Activated T-cell treated with anti-CD3 and anti-CD28 coated beads, Interleukin-2, amount 50 U/mL, for 72 hours (primary cell): ENCODE results near the gene ENTREP3. TPM values are rescaled to one million over a fixed set of nuclear protein-coding genes. Genes with fewer than 3 reads are reported as not detected.
"Not testable (repeated sequence)": the region's sequence is repeated elsewhere in the genome, so short reads cannot be mapped to it uniquely, and the experiment has no call there.

Experiments used
- ATAC-seq, 2 donors: fragments of 150-1000 bp; cut with Tn5 transposase; replicated peaks in 1 of 2; 2 replicates each; pipeline ENCODE4 v1.10.0; 2021; ENCODE audit warnings: moderate library complexity in 2 of 2, mild to moderate bottlenecking in 1 of 2
- DNase-seq, 2 donors: peaks; one replicate each; pipeline ENCODE4 v3.0.0; 2021 to 2022; ENCODE audit warnings: mixed read lengths in 1 of 2
- H3K27ac Mint-ChIP-seq: one replicate; pipeline ENCODE4 v1.8.0; 2022; ENCODE audit warnings: mild to moderate bottlenecking, moderate library complexity, mixed read lengths
- H3K27me3 Mint-ChIP-seq: one replicate; pipeline ENCODE4 v1.8.0; 2022; ENCODE audit warnings: low read depth, mixed read lengths
- H3K36me3 Mint-ChIP-seq, 2 donors: one replicate each; pipeline ENCODE4 v1.8.0; 2022; ENCODE audit warnings: mixed read lengths in 2 of 2, mild to moderate bottlenecking in 1 of 2; ENCODE audit not compliant: insufficient read depth in 2 of 2
- H3K4me1 Mint-ChIP-seq: one replicate; pipeline ENCODE4 v1.8.0; 2022; ENCODE audit warnings: low read depth, mixed read lengths
- H3K4me3 Mint-ChIP-seq, 2 donors: one replicate each; pipeline ENCODE4 v1.8.0; 2022; ENCODE audit warnings: mild to moderate bottlenecking in 2 of 2, mixed read lengths in 2 of 2, moderate library complexity in 2 of 2
- H3K9me3 Mint-ChIP-seq, 2 donors: one replicate each; pipeline ENCODE4 v1.8.0; 2022; ENCODE audit warnings: mixed read lengths in 2 of 2
- total RNA-seq, 2 donors: library from RNA; stranded (reverse); gene quantifications; one replicate each; pipeline ENCODE4 v1.2.3, GENCODE V29; 2022

The ENTREP3 gene
- 10 to 100 TPM; 30.7 to 33.8 TPM for total RNA-seq

GRCh38 chr1:155255243-155256007 lies at the start of gene ENTREP3:
TSS of gene ENTREP3 (minus strand) at chr1:155255483. CDS start at chr1:155254877, 606 bp downstream.
- peak; percentile 85 to 87 for DNase-seq
- ATAC-seq, result peak; percentile 71 to 72
- H3K27me3 Mint-ChIP-seq, result no peaks in the 10 kb centered on the region
- H3K4me1 Mint-ChIP-seq, result peaks cover 44% of the 10 kb centered on the region
- no peaks in the 10 kb centered on the region for H3K9me3 Mint-ChIP-seq
- peak within 1 kb of the TSS; percentile 78 for H3K27ac Mint-ChIP-seq
- peaks cover 6 to 20% of the 10 kb centered on the region in 2 donors for H3K36me3 Mint-ChIP-seq
- H3K4me3 Mint-ChIP-seq, result peak within 1 kb of the TSS; percentile 85 to 92

- H3K27me3 Mint-ChIP-seq, result no peaks in the 10 kb centered on the region
- H3K9me3 Mint-ChIP-seq, result no peaks in the 10 kb centered on the region
- peaks cover 5 to 8% of the 10 kb centered on the region in 2 donors for H3K36me3 Mint-ChIP-seq
- DNase-seq (no peak), ATAC-seq (no peak)
- H3K27ac Mint-ChIP-seq, result no peak overlapping the region
- peaks cover 9% of the 10 kb centered on the region for H3K4me1 Mint-ChIP-seq
- no peak overlapping the region for H3K4me3 Mint-ChIP-seq
These were observed 49.3 kb upstream of the ENTREP3 start for GRCh38 chr1:155304558-155305063.

GRCh38 chr1:155301342-155301841 lies 46.1 kb upstream of the ENTREP3 start, which contains the start of gene PKLR:
TSS of gene PKLR (minus strand) at chr1:155301438. CDS start at chr1:155301395, 43 bp downstream.
- Mint-ChIP-seq H3K36me3 (no peaks in the 10 kb centered on the region), H3K9me3 (no peaks in the 10 kb centered on the region), H3K4me3 (no peak within 1 kb of the TSS), H3K27ac (no peak within 1 kb of the TSS), H3K4me1 (no peaks in the 10 kb centered on the region), H3K27me3 (peaks cover 12% of the 10 kb centered on the region)
- ATAC-seq (no peak), DNase-seq (no peak)

GRCh38 chr1:155300553-155301329 lies 45.5 kb upstream of the ENTREP3 start:
- Mint-ChIP-seq H3K27me3 (peaks cover 19% of the 10 kb centered on the region), H3K27ac (no peak overlapping the region), H3K4me3 (no peak overlapping the region), H3K36me3 (no peaks in the 10 kb centered on the region), H3K4me1 (no peaks in the 10 kb centered on the region), H3K9me3 (no peaks in the 10 kb centered on the region)
- DNase-seq (no peak), ATAC-seq (no peak)

- no peak for DNase-seq
- peaks cover 24% of the 10 kb centered on the region for H3K27me3 Mint-ChIP-seq
- H3K36me3 Mint-ChIP-seq, result no peaks in the 10 kb centered on the region
- no peak for ATAC-seq
- no peaks in the 10 kb centered on the region for H3K9me3 Mint-ChIP-seq
- no peak overlapping the region for H3K4me3 Mint-ChIP-seq
- no peak overlapping the region for H3K27ac Mint-ChIP-seq
- peaks cover under 1% of the 10 kb centered on the region for H3K4me1 Mint-ChIP-seq
These were observed 44.7 kb upstream of the ENTREP3 start for GRCh38 chr1:155300024-155300423.

- Mint-ChIP-seq H3K27ac (no peak overlapping the region), H3K9me3 (no peaks in the 10 kb centered on the region), H3K36me3 (no peaks in the 10 kb centered on the region), H3K4me3 (no peak overlapping the region), H3K4me1 (peaks cover 7% of the 10 kb centered on the region), H3K27me3 (peaks cover 34% of the 10 kb centered on the region)
- DNase-seq (no peak), ATAC-seq (no peak)
These were observed 42.1 kb upstream of the ENTREP3 start for GRCh38 chr1:155297384-155297783.

GRCh38 chr1:155296661-155297060 lies 41.4 kb upstream of the ENTREP3 start:
- ATAC-seq (no peak), DNase-seq (no peak)
- Mint-ChIP-seq H3K4me3 (no peak overlapping the region), H3K27me3 (peaks cover 34% of the 10 kb centered on the region), H3K9me3 (no peaks in the 10 kb centered on the region), H3K36me3 (no peaks in the 10 kb centered on the region), H3K27ac (no peak overlapping the region), H3K4me1 (peaks cover 7% of the 10 kb centered on the region)

GRCh38 chr1:155295942-155296267 lies 40.6 kb upstream of the ENTREP3 start:
- Mint-ChIP-seq H3K4me1 (peaks cover 7% of the 10 kb centered on the region), H3K27ac (no peak overlapping the region), H3K27me3 (peaks cover 34% of the 10 kb centered on the region), H3K4me3 (no peak overlapping the region), H3K36me3 (no peaks in the 10 kb centered on the region), H3K9me3 (no peaks in the 10 kb centered on the region)
- DNase-seq (no peak), ATAC-seq (no peak)

GRCh38 chr1:155295183-155295941 lies 40.1 kb upstream of the ENTREP3 start:
- H3K4me1 Mint-ChIP-seq, result peaks cover 7% of the 10 kb centered on the region

GRCh38 chr1:155294520-155295182 lies 39.4 kb upstream of the ENTREP3 start:
- ATAC-seq (peak in 1 of 2 donors; percentile 7), DNase-seq (no peak)
- Mint-ChIP-seq H3K27me3 (peaks cover 34% of the 10 kb centered on the region), H3K4me1 (peaks cover 7% of the 10 kb centered on the region), H3K27ac (no peak overlapping the region), H3K36me3 (no peaks in the 10 kb centered on the region), H3K9me3 (no peaks in the 10 kb centered on the region), H3K4me3 (peak overlapping the region in 1 of 2 donors; percentile 65)

More at GRCh38 chr1:155295183-155295941, 40.1 kb upstream of the ENTREP3 start:
- peak in 1 of 2 donors; percentile 39 for ATAC-seq
- no peak overlapping the region for H3K27ac Mint-ChIP-seq
- H3K36me3 Mint-ChIP-seq, result no peaks in the 10 kb centered on the region
- H3K9me3 Mint-ChIP-seq, result no peaks in the 10 kb centered on the region
- no peak for DNase-seq
- H3K4me3 Mint-ChIP-seq, result no peak overlapping the region
- peaks cover 34% of the 10 kb centered on the region for H3K27me3 Mint-ChIP-seq

- H3K27me3 Mint-ChIP-seq, result peaks cover 34% of the 10 kb centered on the region
- ATAC-seq (no peak), DNase-seq (no peak)
- no peak overlapping the region for H3K4me3 Mint-ChIP-seq
- no peaks in the 10 kb centered on the region for H3K36me3 Mint-ChIP-seq
- peaks cover 7% of the 10 kb centered on the region for H3K4me1 Mint-ChIP-seq
- H3K9me3 Mint-ChIP-seq, result no peaks in the 10 kb centered on the region
- H3K27ac Mint-ChIP-seq, result no peak overlapping the region
These were observed 37.9 kb upstream of the ENTREP3 start for GRCh38 chr1:155293086-155293749.

GRCh38 chr1:155291006-155291405 lies 35.7 kb upstream of the ENTREP3 start:
- H3K36me3 Mint-ChIP-seq, DNase-seq, H3K4me1 Mint-ChIP-seq, ATAC-seq, H3K9me3 Mint-ChIP-seq, H3K4me3 Mint-ChIP-seq, H3K27ac Mint-ChIP-seq: not testable (repeated sequence)
- peaks cover 18% of the 10 kb centered on the region for H3K27me3 Mint-ChIP-seq
